Vagina (tissue), 2 donors: ENCODE results near the gene KATNB1. TPM values are rescaled to one million over a fixed set of nuclear protein-coding genes. Genes with fewer than 3 reads are reported as not detected.

ENCODE experiments used
- DNase-seq, 2 donors: peaks; one replicate each; pipeline ENCODE4 v3.0.0-alpha.2; 2017; ENCODE audit errors: extremely low spot score in 2 of 2
- H3K27ac ChIP-seq: fragments of 200-600 bp; sonication (generic); one replicate; pipeline ENCODE4 v1.5.1; 2019
- H3K27me3 ChIP-seq: fragments of 200-600 bp; sonication (generic); one replicate; pipeline ENCODE4 v1.5.1; 2019
- H3K36me3 ChIP-seq, 2 donors: fragments of 200-600 bp; sonication (generic); one replicate each; pipeline ENCODE4 v1.5.1; 2017 to 2019
- H3K4me1 ChIP-seq: fragments of 200-600 bp; sonication (generic); one replicate; pipeline ENCODE4 v1.5.1; 2019
- H3K4me3 ChIP-seq, 2 donors: fragments of 200-600 bp; sonication (generic); 1 replicate in 1 of 2; 2 replicates in 1 of 2; pipeline ENCODE4 v1.5.1; 2016 to 2019
- H3K9me3 ChIP-seq: fragments of 200-600 bp; sonication (generic); one replicate; pipeline ENCODE4 v1.5.1; 2019
- POLR2A ChIP-seq, 2 donors: fragments of 450-650 bp; IDR thresholded peaks; one replicate each; pipeline ENCODE4 v1.6.1; 2017; ENCODE audit warnings: antibody characterized with exemption in 2 of 2, mild to moderate bottlenecking in 2 of 2, moderate library complexity in 2 of 2
- POLR2AphosphoS5 ChIP-seq, 2 donors: sonication (generic); formaldehyde crosslinking; IDR thresholded peaks; one replicate each; pipeline ENCODE4 v1.9.0; 2017; ENCODE audit warnings: antibody characterized with exemption in 2 of 2, mild to moderate bottlenecking in 2 of 2, low read depth in 1 of 2; ENCODE audit not compliant: insufficient read depth in 1 of 2
- intact Hi-C: fragments of 100-400 bp; cut with DNase I; formaldehyde crosslinking; loops from one replicate; pipeline ENCODE4 v1.15.1; 2023
- total RNA-seq: library from RNA; depleted of rRNA; stranded (reverse); fragments of >200 nt; gene quantifications from one replicate; pipeline ENCODE4 v1.2.3, GENCODE V29; 2016
- TF ChIP-seq, protein P1 (sequence below), 3 experiments: fragments of 450-650 bp in 2 of 3; fragments of 200-600 bp in 1 of 3; sonication (generic) in 1 of 3; IDR thresholded peaks; one replicate each; pipeline ENCODE4 v1.5.1; 2017 to 2019; ENCODE audit warnings: antibody characterized with exemption in 3 of 3, mild to moderate bottlenecking in 2 of 3, moderate library complexity in 2 of 3

Gene KATNB1
- total RNA-seq, 1 donor from 2014 or later: 23.6 TPM

DNA sequence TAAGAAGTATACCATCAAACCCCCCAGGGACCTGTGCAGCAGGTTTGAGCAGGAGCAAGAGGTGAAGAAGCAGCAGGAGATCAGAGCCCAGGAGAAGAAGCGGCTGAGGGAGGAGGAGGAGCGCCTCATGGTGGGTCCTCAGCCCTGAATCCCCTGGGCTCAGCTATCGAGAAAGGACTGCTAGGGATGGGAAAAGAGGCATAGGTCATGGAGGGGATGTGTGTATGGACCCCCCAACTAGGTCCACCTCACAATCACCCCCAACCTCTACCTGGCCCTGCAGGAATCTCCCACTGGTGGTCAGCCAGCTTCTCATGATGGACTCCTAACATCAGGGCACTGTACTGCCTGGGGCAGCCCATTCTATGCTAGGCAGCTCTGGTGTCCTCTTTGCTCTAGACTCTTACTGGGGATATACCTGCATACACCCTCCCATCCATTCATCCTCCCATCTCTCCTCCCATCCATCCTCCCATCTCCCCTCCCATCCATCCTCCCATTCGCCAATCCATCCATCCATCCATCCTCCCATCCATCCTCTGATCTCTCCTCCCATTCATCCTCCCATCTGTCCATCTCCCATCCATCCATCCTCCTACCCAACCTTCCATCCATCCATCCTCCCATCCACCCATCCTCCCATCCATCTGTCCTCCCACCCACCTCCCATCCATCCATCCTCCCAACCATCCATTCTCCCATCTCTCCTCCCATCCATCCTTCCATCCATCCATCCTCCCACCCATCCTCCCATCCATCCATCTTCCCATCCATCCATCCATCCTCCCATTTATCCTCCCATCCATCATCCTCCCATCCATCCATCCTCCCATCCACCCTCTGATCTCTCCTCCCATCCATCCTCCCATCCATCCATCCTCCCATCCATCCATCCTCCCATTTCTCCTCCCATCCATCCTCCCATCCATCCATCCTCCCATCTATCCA lies 30.4 kb upstream of the KATNB1 start:
- no peak for TF ChIP-seq POLR2A (IDR thresholded peaks at IDR 0.05)
- TF ChIP-seq, protein P1, sequence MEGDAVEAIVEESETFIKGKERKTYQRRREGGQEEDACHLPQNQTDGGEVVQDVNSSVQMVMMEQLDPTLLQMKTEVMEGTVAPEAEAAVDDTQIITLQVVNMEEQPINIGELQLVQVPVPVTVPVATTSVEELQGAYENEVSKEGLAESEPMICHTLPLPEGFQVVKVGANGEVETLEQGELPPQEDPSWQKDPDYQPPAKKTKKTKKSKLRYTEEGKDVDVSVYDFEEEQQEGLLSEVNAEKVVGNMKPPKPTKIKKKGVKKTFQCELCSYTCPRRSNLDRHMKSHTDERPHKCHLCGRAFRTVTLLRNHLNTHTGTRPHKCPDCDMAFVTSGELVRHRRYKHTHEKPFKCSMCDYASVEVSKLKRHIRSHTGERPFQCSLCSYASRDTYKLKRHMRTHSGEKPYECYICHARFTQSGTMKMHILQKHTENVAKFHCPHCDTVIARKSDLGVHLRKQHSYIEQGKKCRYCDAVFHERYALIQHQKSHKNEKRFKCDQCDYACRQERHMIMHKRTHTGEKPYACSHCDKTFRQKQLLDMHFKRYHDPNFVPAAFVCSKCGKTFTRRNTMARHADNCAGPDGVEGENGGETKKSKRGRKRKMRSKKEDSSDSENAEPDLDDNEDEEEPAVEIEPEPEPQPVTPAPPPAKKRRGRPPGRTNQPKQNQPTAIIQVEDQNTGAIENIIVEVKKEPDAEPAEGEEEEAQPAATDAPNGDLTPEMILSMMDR (IDR thresholded peaks at IDR 0.05): no peak
- TF ChIP-seq POLR2AphosphoS5 (IDR thresholded peaks at IDR 0.05; ENCODE audit: insufficient read depth in 1 of 2, low read depth in 1 of 2): no peak

DNA sequence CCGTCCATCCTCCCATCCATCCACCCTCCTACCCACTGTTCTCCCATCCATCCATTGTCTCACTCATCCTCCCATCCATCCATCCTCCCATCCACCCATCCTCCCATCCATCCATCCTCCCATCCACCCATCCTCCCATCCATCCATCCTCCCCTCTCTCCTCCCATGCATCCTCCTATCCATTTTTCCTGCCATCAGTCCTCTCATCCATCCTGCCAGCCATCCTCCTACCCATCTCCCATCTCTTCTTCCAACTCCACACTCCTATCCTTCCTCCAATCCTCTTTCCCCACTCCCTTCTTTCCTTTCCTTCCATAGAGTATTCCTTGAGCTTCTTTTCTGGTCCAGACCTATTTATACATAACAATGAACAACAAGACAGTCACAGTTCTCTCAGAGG lies 28.9 kb upstream of the KATNB1 start:
- no peak for DNase-seq
- Histone ChIP-seq H3K4me3 (no peak overlapping the region), H3K27me3 (no peaks in the 10 kb centered on the region), H3K9me3 (no peaks in the 10 kb centered on the region), H3K4me1 (no peaks in the 10 kb centered on the region), H3K36me3 (no peaks in the 10 kb centered on the region), H3K27ac (no peak overlapping the region)
- intact Hi-C loops: no loop called here
- TF ChIP-seq, protein P1 (IDR thresholded peaks at IDR 0.05): no peak
- TF ChIP-seq POLR2AphosphoS5 (IDR thresholded peaks at IDR 0.05; ENCODE audit: insufficient read depth in 1 of 2, low read depth in 1 of 2) (no peak), POLR2A (IDR thresholded peaks at IDR 0.05) (no peak)

More for the DNA sequence above, 30.4 kb upstream of the KATNB1 start:
- H3K9me3 ChIP-seq: no peaks in the 10 kb centered on the region
- no peaks in the 10 kb centered on the region for H3K36me3 ChIP-seq
- H3K4me1 ChIP-seq: no peaks in the 10 kb centered on the region
- intact Hi-C loops: no loop called here
- DNase-seq: no peak
- H3K27me3 ChIP-seq: no peaks in the 10 kb centered on the region
- H3K4me3 ChIP-seq: no peak overlapping the region
- H3K27ac ChIP-seq: no peak overlapping the region

DNA sequence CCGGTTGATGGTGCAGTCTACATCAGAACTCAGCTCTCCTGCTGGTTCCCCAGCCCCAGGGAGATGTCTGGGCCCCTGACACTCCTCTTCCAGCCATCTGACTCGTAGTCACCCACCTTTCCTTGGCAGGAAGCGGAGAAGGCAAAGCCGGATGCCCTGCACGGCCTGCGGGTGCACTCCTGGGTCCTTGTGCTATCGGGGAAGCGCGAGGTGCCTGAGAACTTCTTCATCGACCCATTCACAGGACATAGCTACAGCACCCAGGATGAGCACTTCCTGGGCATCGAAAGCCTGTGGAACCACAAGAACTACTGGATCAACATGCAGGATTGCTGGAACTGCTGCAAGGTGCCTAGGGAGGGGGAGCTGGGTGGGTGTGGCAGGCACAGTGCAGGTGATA lies 28.2 kb upstream of the KATNB1 start:
- no peak for TF ChIP-seq POLR2AphosphoS5 (IDR thresholded peaks at IDR 0.05; ENCODE audit: insufficient read depth in 1 of 2, low read depth in 1 of 2)
- H3K4me3 ChIP-seq: no peak overlapping the region
- no peak overlapping the region for H3K27ac ChIP-seq
- H3K4me1 ChIP-seq: no peaks in the 10 kb centered on the region
- DNase-seq: no peak
- intact Hi-C loops: no loop called here
- H3K36me3 ChIP-seq: no peaks in the 10 kb centered on the region
- H3K9me3 ChIP-seq: no peaks in the 10 kb centered on the region
- H3K27me3 ChIP-seq: no peaks in the 10 kb centered on the region

DNA sequence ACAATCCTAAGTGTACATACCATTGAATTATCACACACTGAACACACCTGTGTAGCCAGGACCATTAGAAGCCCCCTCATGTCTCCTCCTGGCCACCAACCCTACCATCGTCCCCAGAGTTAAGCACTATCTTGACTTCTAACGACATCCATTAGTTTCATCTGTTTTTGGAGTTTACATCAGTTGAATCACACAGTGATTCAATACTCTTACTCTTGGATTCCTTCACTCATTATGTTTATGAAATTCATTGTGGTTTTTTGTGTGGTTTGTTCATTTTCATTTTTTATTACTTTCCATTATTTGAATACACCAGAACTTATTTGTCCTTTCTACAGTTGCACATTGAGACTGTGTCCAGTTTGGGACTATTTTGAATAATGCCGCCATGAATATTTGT lies 27.4 kb upstream of the KATNB1 start:
- Histone ChIP-seq H3K36me3 (no peaks in the 10 kb centered on the region), H3K27me3 (no peaks in the 10 kb centered on the region), H3K4me3 (no peak overlapping the region), H3K4me1 (no peaks in the 10 kb centered on the region), H3K27ac (no peak overlapping the region), H3K9me3 (no peaks in the 10 kb centered on the region)
- no peak for DNase-seq
- TF ChIP-seq POLR2AphosphoS5 (IDR thresholded peaks at IDR 0.05; ENCODE audit: insufficient read depth in 1 of 2, low read depth in 1 of 2) (no peak), POLR2A (IDR thresholded peaks at IDR 0.05) (no peak)
- TF ChIP-seq, protein P1 (IDR thresholded peaks at IDR 0.05): no peak
- intact Hi-C loops: no loop called here

GRCh38 chr16:57709663-57710062 lies 25.9 kb upstream of the KATNB1 start:
- intact Hi-C loops: no loop called here
- Histone ChIP-seq H3K27ac (no peak overlapping the region), H3K9me3 (no peaks in the 10 kb centered on the region), H3K36me3 (no peaks in the 10 kb centered on the region), H3K4me1 (no peaks in the 10 kb centered on the region), H3K4me3 (no peak overlapping the region), H3K27me3 (no peaks in the 10 kb centered on the region)
- no peak for DNase-seq
- TF ChIP-seq POLR2A (IDR thresholded peaks at IDR 0.05) (no peak), POLR2AphosphoS5 (IDR thresholded peaks at IDR 0.05; ENCODE audit: insufficient read depth in 1 of 2, low read depth in 1 of 2) (no peak)

DNA sequence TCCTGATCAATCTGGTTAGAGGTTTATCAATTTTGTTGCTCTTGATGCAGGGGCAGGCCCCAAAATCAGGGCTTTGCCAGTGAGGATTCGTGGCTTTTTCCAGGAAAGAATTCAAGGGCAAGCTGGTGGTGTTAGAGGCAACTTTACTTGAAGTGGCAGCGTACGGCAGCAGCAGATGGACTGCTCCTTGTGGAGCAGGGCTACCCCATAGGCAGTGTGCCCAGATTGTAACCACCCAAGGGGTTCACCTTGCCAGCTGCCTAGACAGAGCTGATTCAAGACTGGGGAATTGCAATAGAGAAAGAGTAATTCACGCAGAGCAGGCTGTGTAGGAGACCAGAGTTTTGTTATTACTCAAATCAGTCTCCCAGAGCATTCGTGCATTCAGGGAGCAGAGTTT lies 24.2 kb upstream of the KATNB1 start:
- Histone ChIP-seq H3K36me3 (no peaks in the 10 kb centered on the region), H3K4me1 (no peaks in the 10 kb centered on the region), H3K9me3 (no peaks in the 10 kb centered on the region), H3K27me3 (no peaks in the 10 kb centered on the region), H3K27ac (no peak overlapping the region), H3K4me3 (no peak overlapping the region)
- intact Hi-C loops: no loop called here
- no peak for DNase-seq
- no peak for TF ChIP-seq POLR2AphosphoS5 (IDR thresholded peaks at IDR 0.05; ENCODE audit: insufficient read depth in 1 of 2, low read depth in 1 of 2)
- TF ChIP-seq, protein P1 (IDR thresholded peaks at IDR 0.05): no peak
- no peak for TF ChIP-seq POLR2A (IDR thresholded peaks at IDR 0.05)
